Stomach (tissue), 9 donors: ENCODE measurements around the gene BAIAP3. TPM values are rescaled to one million over a fixed set of nuclear protein-coding genes. Genes with fewer than 3 reads are reported as not detected.
A peak's percentile ranks its signal among the peaks of the same experiment; 100 is the strongest.

ENCODE experiments used
- DNase-seq, 2 donors: peaks; one replicate each; pipeline versions ENCODE4 v3.0.0 to v3.0.0-alpha.2; 2013 to 2019
- H3K27ac ChIP-seq, 5 donors: fragments of 200-600 bp in 4 of 5; sonication (generic) in 4 of 5; one replicate each; pipeline ENCODE4 v1.5.1; 2013 to 2019; ENCODE audit warnings: mild to moderate bottlenecking in 1 of 5, moderate library complexity in 1 of 5
- H3K27me3 ChIP-seq, 3 donors: fragments of 200-600 bp; sonication (generic); one replicate each; pipeline ENCODE4 v1.5.1; 2017 to 2019; ENCODE audit warnings: mixed run types in 1 of 3
- H3K36me3 ChIP-seq, 4 donors: fragments of 200-600 bp; sonication (generic); 1 replicate in 3 of 4; 2 replicates in 1 of 4; pipeline ENCODE4 v1.5.1; 2016 to 2019
- H3K4me1 ChIP-seq, 4 donors: fragments of 200-600 bp; sonication (generic); one replicate each; pipeline ENCODE4 v1.5.1; 2016 to 2019
- H3K4me3 ChIP-seq, 4 donors: fragments of 200-600 bp; sonication (generic) in 3 of 4; one replicate each; pipeline ENCODE4 v1.5.1; 2016 to 2019; ENCODE audit warnings: mild to moderate bottlenecking in 1 of 4
- H3K9me3 ChIP-seq, 4 donors: fragments of 200-600 bp; sonication (generic); one replicate each; pipeline ENCODE4 v1.5.1; 2016 to 2019
- EP300 ChIP-seq: sonication (generic); formaldehyde crosslinking; IDR thresholded peaks from one replicate; pipeline ENCODE4 v1.6.1; 2017; ENCODE audit warnings: antibody characterized with exemption
- POLR2A ChIP-seq, 4 donors: fragments of 450-650 bp; IDR thresholded peaks; one replicate each; pipeline ENCODE4 v1.6.1; 2016; ENCODE audit warnings: antibody characterized with exemption in 4 of 4, control low read depth in 2 of 4, mild to moderate bottlenecking in 1 of 4, moderate library complexity in 1 of 4
- POLR2AphosphoS5 ChIP-seq, 3 donors: sonication (generic); formaldehyde crosslinking; IDR thresholded peaks; one replicate each; pipeline ENCODE4 v1.6.1; 2016; ENCODE audit warnings: antibody characterized with exemption in 3 of 3
- WGBS, 5 donors: extraction: QIAGEN DNeasy Blood & Tissue Kit in 3 of 5; methylation state at CpG; one replicate each; pipeline versions ENCODE4 v1.1.5 to v1.1.7; 2013 to 2018; 5-methylcytosine and 5-hydroxymethylcytosine counted together
- intact Hi-C: fragments of 100-400 bp; cut with DNase I; formaldehyde crosslinking; loops from one replicate; pipeline ENCODE4 v1.15.1; 2023; ENCODE audit warnings: low total_unique reads
- polyA plus RNA-seq, 3 donors: library from polyadenylated mRNA; stranded (reverse); fragments of 200-250 nt; gene quantifications; one replicate each; pipeline ENCODE4 v1.2.3, GENCODE V29; 2013
- total RNA-seq, 5 donors: library from RNA; depleted of rRNA; stranded (reverse); fragments of >200 nt; gene quantifications; one replicate each; pipeline versions ENCODE4 v1.1.0 to v1.2.3, GENCODE V29; 2014 to 2016
- TF ChIP-seq, protein P1 (sequence below), 7 experiments: fragments of 450-650 bp in 4 of 7; fragments of 200-600 bp in 3 of 7; sonication (generic) in 3 of 7; IDR thresholded peaks; one replicate each; pipeline ENCODE4 v1.5.1; 2016 to 2019; ENCODE audit warnings: antibody characterized with exemption in 7 of 7, control low read depth in 2 of 7, mild to moderate bottlenecking in 1 of 7
- donor health status: healthy with polysubstance abuse.
- donor health status: Bipolar disorder and iron deficiency.
- donor health status: healthy.

The BAIAP3 gene
- total and polyA plus RNA-seq, 8 donors: 1.5 to 94.7 (median 4.2) TPM

GRCh38 chr16:1323296-1324239 is 9.9 kb upstream of the BAIAP3 start:
- TF ChIP-seq, protein P1, sequence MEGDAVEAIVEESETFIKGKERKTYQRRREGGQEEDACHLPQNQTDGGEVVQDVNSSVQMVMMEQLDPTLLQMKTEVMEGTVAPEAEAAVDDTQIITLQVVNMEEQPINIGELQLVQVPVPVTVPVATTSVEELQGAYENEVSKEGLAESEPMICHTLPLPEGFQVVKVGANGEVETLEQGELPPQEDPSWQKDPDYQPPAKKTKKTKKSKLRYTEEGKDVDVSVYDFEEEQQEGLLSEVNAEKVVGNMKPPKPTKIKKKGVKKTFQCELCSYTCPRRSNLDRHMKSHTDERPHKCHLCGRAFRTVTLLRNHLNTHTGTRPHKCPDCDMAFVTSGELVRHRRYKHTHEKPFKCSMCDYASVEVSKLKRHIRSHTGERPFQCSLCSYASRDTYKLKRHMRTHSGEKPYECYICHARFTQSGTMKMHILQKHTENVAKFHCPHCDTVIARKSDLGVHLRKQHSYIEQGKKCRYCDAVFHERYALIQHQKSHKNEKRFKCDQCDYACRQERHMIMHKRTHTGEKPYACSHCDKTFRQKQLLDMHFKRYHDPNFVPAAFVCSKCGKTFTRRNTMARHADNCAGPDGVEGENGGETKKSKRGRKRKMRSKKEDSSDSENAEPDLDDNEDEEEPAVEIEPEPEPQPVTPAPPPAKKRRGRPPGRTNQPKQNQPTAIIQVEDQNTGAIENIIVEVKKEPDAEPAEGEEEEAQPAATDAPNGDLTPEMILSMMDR (IDR thresholded peaks at IDR 0.05): no peak
- TF ChIP-seq EP300 (no peak), POLR2AphosphoS5 (IDR thresholded peaks at IDR 0.05) (no peak), POLR2A (IDR thresholded peaks at IDR 0.05) (no peak)
- H3K4me1 ChIP-seq: no peaks in the 10 kb centered on the region
- no peaks in the 10 kb centered on the region for H3K27me3 ChIP-seq
- no peak overlapping the region for H3K27ac ChIP-seq
- intact Hi-C loops: no loop called here
- 75 to 79% (median 78%) methylated on average over 20 to 35 of the region's 35 CpGs for WGBS, 5 donors
- H3K4me3 ChIP-seq: no peak overlapping the region
- no peak for DNase-seq
- no peaks in the 10 kb centered on the region for H3K9me3 ChIP-seq
- peaks cover 55 to 94% (median 84%) of the 10 kb centered on the region in 4 donors for H3K36me3 ChIP-seq

DNA sequence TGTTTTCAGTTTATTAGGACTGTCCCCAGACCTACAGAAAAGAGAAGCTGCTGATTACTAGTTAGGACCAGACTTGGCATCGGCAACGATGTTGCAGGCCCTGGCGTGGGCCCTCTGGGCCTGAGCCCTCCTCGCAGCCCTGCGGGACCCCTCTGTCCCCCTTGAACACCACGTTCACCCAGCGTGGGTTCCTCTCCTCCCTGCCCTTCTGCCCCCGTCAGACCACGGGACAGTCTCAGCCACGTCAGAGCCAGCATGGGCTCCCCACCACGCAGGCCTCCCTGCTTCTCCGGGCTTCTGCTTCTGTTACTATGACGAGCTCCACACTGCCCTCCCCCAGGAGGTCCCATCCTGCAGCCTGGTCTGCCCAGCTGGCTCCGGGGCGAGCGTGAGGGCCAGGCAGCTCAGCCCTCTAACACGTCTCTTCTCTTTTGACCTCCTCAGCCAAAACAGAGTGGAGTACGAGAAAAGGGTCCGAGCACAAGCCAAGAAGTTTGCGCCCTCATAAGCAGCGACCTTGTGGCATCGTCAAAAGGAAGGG is 9.1 kb upstream of the BAIAP3 start:
- WGBS, 5 donors: 86 to 88% (median 87%) methylated on average over 22 of the region's 22 CpGs
- H3K36me3 ChIP-seq: peaks cover 49 to 86% (median 76%) of the 10 kb centered on the region in 4 donors
- no peak for DNase-seq

DNA sequence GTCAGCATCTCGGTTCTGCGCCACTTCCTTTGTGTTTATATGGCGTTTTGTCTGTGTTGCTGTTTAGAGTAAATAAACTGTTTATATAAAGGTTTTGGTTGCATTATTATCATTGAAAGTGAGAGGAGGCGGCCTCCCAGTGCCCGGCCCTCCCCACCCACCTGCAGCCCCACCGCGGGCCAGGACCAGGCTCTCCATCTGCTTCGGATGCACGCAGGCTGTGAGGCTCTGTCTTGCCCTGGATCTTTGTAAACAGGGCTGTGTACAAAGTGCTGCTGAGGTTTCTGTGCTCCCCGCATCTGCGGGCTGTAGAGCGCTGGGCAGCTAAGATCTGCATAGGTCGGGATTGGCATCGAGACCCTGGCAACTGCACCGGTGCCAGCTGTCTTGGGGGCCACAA is 8.2 kb upstream of the BAIAP3 start:
- intact Hi-C loops: no loop called here
- H3K36me3 ChIP-seq: peaks cover 40 to 77% (median 67%) of the 10 kb centered on the region in 4 donors
- peaks cover 0 to 4% (median 0%) of the 10 kb centered on the region in 3 donors for H3K27me3 ChIP-seq
- no peak overlapping the region for H3K4me3 ChIP-seq
- peaks cover 0 to 3% (median 1%) of the 10 kb centered on the region in 4 donors for H3K9me3 ChIP-seq
- TF ChIP-seq, protein P1 (IDR thresholded peaks at IDR 0.05): no peak
- no peak for TF ChIP-seq POLR2A (IDR thresholded peaks at IDR 0.05)
- no peak for TF ChIP-seq EP300
- TF ChIP-seq POLR2AphosphoS5 (IDR thresholded peaks at IDR 0.05): no peak
- H3K27ac ChIP-seq: no peak overlapping the region
- 83 to 84% (median 84%) methylated on average over 9 to 15 of the region's 15 CpGs for WGBS, 5 donors
- H3K4me1 ChIP-seq: no peaks in the 10 kb centered on the region
- DNase-seq: no peak

More for the DNA sequence above, 9.1 kb upstream of the BAIAP3 start:
- Histone ChIP-seq H3K27ac (no peak overlapping the region), H3K4me1 (no peaks in the 10 kb centered on the region), H3K4me3 (no peak overlapping the region), H3K9me3 (no peaks in the 10 kb centered on the region), H3K27me3 (no peaks in the 10 kb centered on the region)
- intact Hi-C loops: no loop called here
- no peak for TF ChIP-seq POLR2AphosphoS5 (IDR thresholded peaks at IDR 0.05)
- TF ChIP-seq EP300: no peak
- no peak for TF ChIP-seq POLR2A (IDR thresholded peaks at IDR 0.05)
- TF ChIP-seq, protein P1 (IDR thresholded peaks at IDR 0.05): no peak

DNA sequence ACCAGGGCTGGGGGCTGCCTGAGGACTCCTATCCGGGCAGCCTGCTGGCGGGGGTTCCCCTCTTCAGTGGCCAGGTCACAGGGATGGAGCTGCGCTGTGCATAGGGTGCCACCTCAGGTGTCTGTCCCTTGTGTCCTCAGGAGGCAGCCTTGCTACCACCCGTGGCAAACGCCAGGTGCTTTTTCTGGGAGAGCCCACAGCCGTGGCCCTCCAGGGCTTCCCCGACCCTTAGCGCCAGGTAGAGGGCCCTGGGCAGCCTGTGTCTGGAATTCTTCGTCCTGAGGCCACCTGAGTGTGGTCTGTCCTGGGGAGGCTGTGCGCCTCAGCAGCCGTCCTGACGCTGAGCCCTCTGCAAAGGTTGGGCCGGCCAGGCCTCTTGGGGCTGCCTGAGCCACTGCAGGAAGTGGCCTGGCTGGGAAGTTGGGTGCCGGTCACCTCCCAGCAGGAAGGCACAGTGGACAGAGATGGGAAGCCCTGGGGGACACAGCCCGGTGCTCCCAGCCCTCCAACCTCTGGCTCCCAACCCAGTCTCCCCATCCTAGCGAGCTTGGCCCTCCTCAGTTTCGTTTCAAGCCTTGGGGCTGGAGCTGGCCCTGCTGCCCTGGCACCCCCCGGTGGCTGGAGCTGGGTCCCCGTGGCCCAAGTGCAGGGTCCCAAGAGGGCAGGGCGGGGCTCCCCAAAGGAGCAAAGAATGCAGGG is 7.6 kb upstream of the BAIAP3 start:
- intact Hi-C loops: no loop called here
- peak overlapping the region in 1 of 5 donors; percentile 42 for H3K27ac ChIP-seq
- peaks cover 35 to 71% (median 62%) of the 10 kb centered on the region in 4 donors for H3K36me3 ChIP-seq
- 65 to 80% (median 72%) methylated on average over 10 to 20 of the region's 20 CpGs for WGBS, 5 donors
- no peak for DNase-seq
- H3K4me1 ChIP-seq: peaks cover 0 to under 1% (median 0%) of the 10 kb centered on the region in 4 donors
- peaks cover 0 to 8% (median 6%) of the 10 kb centered on the region in 4 donors for H3K9me3 ChIP-seq
- peaks cover 0 to 10% (median under 1%) of the 10 kb centered on the region in 3 donors for H3K27me3 ChIP-seq
- TF ChIP-seq POLR2AphosphoS5 (IDR thresholded peaks at IDR 0.05) (no peak), POLR2A (IDR thresholded peaks at IDR 0.05) (no peak), EP300 (no peak)
- TF ChIP-seq, protein P1 (IDR thresholded peaks at IDR 0.05): no peak
- no peak overlapping the region for H3K4me3 ChIP-seq
